HepG2 (cell line): ENCODE data around the gene SBNO2. TPM values are rescaled to one million over a fixed set of nuclear protein-coding genes. Genes with fewer than 3 reads are reported as not detected.
A peak's percentile ranks its signal among the peaks of the same experiment; 100 is the strongest.

Experiments
- ATAC-seq: fragments of 200-7000 bp; cut with Tn5 transposase; 3 replicates; pipeline ENCODE4 v1.9.1; 2020; ENCODE audit warnings: mild to moderate bottlenecking, moderate library complexity
- BruUV-seq: library from RNA; stranded (reverse); fragments of 400-500 nt; replicated peaks from 2 replicates; lab custom pipeline; 2021; lab: Mats Ljungman, UMichigan
- CTCF ChIA-PET: fragments of 300-600 bp; formaldehyde crosslinking; extraction: SDS; loops from one replicate; lab custom pipeline; 2021; ENCODE audit warnings: low total read pairs, inconsistent platforms, low intra/inter-chr PET ratio; lab: Yijun Ruan, JAX
- POLR2A ChIA-PET: fragments of 350-600 bp; sonication (Branson Sonifier 250); formaldehyde crosslinking; loops from one replicate; lab custom pipeline; 2020; ENCODE audit warnings: antibody characterized with exemption, inconsistent platforms; lab: Yijun Ruan, JAX
- DNase-seq: peaks from one replicate; pipeline ENCODE4 v3.0.0-alpha.2; 2015; ENCODE audit warnings: low spot score
- FAIRE-seq: peaks from 3 replicates; lab custom pipeline; 2011; peaks lifted over from hg19 to GRCh38; lab: Jason Lieb, UNC
- H2AFZ ChIP-seq: one replicate; pipeline ENCODE4 v1.6.1; 2011; ENCODE audit warnings: low read length, inconsistent platforms
- H3K27ac ChIP-seq: fragments of 300-600 bp; 3 replicates; pipeline ENCODE4 v1.8.0; 2011; ENCODE audit warnings: mixed run types, mild to moderate bottlenecking, mixed read lengths, low read length, inconsistent platforms; ENCODE audit not compliant: insufficient read depth; ENCODE audit errors: extremely low read length
- H3K27me3 ChIP-seq, 2 experiments: fragments of 200-600 bp in 1 of 2; 2 replicates in 1 of 2; 3 replicates in 1 of 2; pipeline versions ENCODE4 v1.6.0 to v1.8.0; 2011; ENCODE audit warnings: low read length in 2 of 2, mild to moderate bottlenecking in 2 of 2, moderate library complexity in 2 of 2, inconsistent platforms in 1 of 2; ENCODE audit not compliant: insufficient read depth in 2 of 2, control insufficient read depth in 1 of 2
- H3K36me3 ChIP-seq, 2 experiments: fragments of 200-600 bp in 1 of 2; replicated peaks in 1 of 2; 2 replicates in 1 of 2; 3 replicates in 1 of 2; pipeline versions ENCODE4 v1.5.1 to v1.8.0; 2011; ENCODE audit warnings: low read length in 2 of 2, inconsistent platforms in 1 of 2; ENCODE audit not compliant: insufficient read depth in 2 of 2, control insufficient read depth in 1 of 2
- H3K4me1 ChIP-seq: 2 replicates; pipeline ENCODE4 v1.5.1; 2012; ENCODE audit warnings: low read length, inconsistent platforms; ENCODE audit not compliant: insufficient read depth
- H3K4me2 ChIP-seq: 2 replicates; pipeline ENCODE4 v1.6.0; 2011; ENCODE audit warnings: low read depth, low read length, inconsistent platforms
- H3K4me3 ChIP-seq, 3 experiments: fragments of 200-600 bp in 1 of 3; sonication (generic), shearing (Covaris generic) in 1 of 3; replicated peaks in 1 of 3; 2 replicates each; pipeline ENCODE4 v1.5.1; 2011 to 2016; ENCODE audit warnings: low read length in 3 of 3, inconsistent platforms in 2 of 3, low read depth in 2 of 3, mild to moderate bottlenecking in 2 of 3, control low read depth in 1 of 3, mixed read lengths in 1 of 3; ENCODE audit not compliant: insufficient read depth in 1 of 3
- H3K79me2 ChIP-seq: one replicate; pipeline ENCODE4 v1.6.1; 2011; ENCODE audit warnings: low read length, inconsistent platforms; ENCODE audit not compliant: insufficient read depth
- H3K9ac ChIP-seq: 2 replicates; pipeline ENCODE4 v1.6.0; 2011; ENCODE audit warnings: mild to moderate bottlenecking, low read depth, low read length, inconsistent platforms; ENCODE audit not compliant: insufficient read depth
- H3K9me3 ChIP-seq: 2 replicates; pipeline ENCODE4 v1.5.1; 2012; ENCODE audit warnings: mild to moderate bottlenecking, low read length
- H4K20me1 ChIP-seq: 2 replicates; pipeline ENCODE4 v1.6.0; 2011; ENCODE audit warnings: inconsistent platforms, mild to moderate bottlenecking, low read length, moderate library complexity; ENCODE audit not compliant: insufficient read depth
- BRD4 ChIP-seq: sonication (generic); formaldehyde crosslinking; IDR thresholded peaks from 2 replicates; pipeline ENCODE4 v1.4.0; 2020; ENCODE audit warnings: missing genetic modification reagents
- CSRNP2 ChIP-seq: sonication (generic); formaldehyde crosslinking; conservative IDR thresholded peaks from 2 replicates; pipeline ENCODE4 v1.8.0; 2022; ENCODE audit warnings: low read depth, missing genetic modification reagents
- FOXA1 ChIP-seq, 2 experiments: fragments of 450-650 bp in 1 of 2; sonication (generic) in 1 of 2; formaldehyde crosslinking in 1 of 2; IDR thresholded peaks; 2 replicates each; pipeline versions ENCODE4 v1.4.0 to v1.6.1; 2016 to 2020; ENCODE audit warnings: missing genetic modification reagents in 1 of 2
- HDAC1 ChIP-seq: sonication (generic); formaldehyde crosslinking; IDR thresholded peaks from 2 replicates; pipeline ENCODE4 v1.5.1; 2020; ENCODE audit warnings: mild to moderate bottlenecking, missing genetic modification reagents
- HMGA1 ChIP-seq: sonication (generic); formaldehyde crosslinking; conservative IDR thresholded peaks from 2 replicates; pipeline ENCODE4 v1.4.0; 2020; ENCODE audit warnings: missing genetic modification reagents
- NFIC ChIP-seq: IDR thresholded peaks from 2 replicates; pipeline ENCODE4 v1.6.1; 2012; ENCODE audit warnings: mild to moderate bottlenecking, low read length, inconsistent platforms
- NPAS2 ChIP-seq: sonication (generic); formaldehyde crosslinking; IDR thresholded peaks from 2 replicates; pipeline ENCODE4 v1.8.0; 2022; ENCODE audit warnings: mild to moderate bottlenecking, missing genetic modification reagents, borderline replicate concordance
- RARG ChIP-seq: sonication (generic); formaldehyde crosslinking; IDR thresholded peaks from 2 replicates; pipeline ENCODE4 v1.4.0; 2020; ENCODE audit warnings: low read depth, mild to moderate bottlenecking, missing genetic modification reagents
- RFXANK ChIP-seq: IDR thresholded peaks from 2 replicates; pipeline ENCODE4 v1.6.1; 2016
- RFXAP ChIP-seq: sonication (generic); formaldehyde crosslinking; IDR thresholded peaks from 2 replicates; pipeline ENCODE4 v1.4.0; 2020; ENCODE audit warnings: missing genetic modification reagents, borderline replicate concordance
- SCMH1 ChIP-seq: sonication (generic); formaldehyde crosslinking; IDR thresholded peaks from 2 replicates; pipeline ENCODE4 v1.9.0; 2021; ENCODE audit warnings: missing genetic modification reagents, mild to moderate bottlenecking, borderline replicate concordance
- SNAPC2 ChIP-seq: sonication (generic); formaldehyde crosslinking; IDR thresholded peaks from 2 replicates; pipeline ENCODE4 v1.8.1; 2022; ENCODE audit warnings: mild to moderate bottlenecking, missing genetic modification reagents
- ZBTB3 ChIP-seq: sonication (generic); formaldehyde crosslinking; IDR thresholded peaks from 2 replicates; pipeline ENCODE4 v1.4.0; 2020; ENCODE audit warnings: low read depth, mild to moderate bottlenecking, moderate library complexity, missing genetic modification reagents, borderline replicate concordance
- ZFYVE20 ChIP-seq: sonication (generic); formaldehyde crosslinking; IDR thresholded peaks from 2 replicates; pipeline ENCODE4 v1.8.0; 2023; ENCODE audit warnings: low read depth, mild to moderate bottlenecking, moderate library complexity, missing genetic modification reagents, borderline replicate concordance
- ZNF121 ChIP-seq: sonication (generic); formaldehyde crosslinking; IDR thresholded peaks from 2 replicates; pipeline ENCODE4 v1.5.0; 2020; ENCODE audit warnings: mild to moderate bottlenecking, missing genetic modification reagents
- ZNF549 ChIP-seq: sonication (generic); formaldehyde crosslinking; IDR thresholded peaks from 2 replicates; pipeline ENCODE4 v1.5.0; 2020; ENCODE audit warnings: missing genetic modification reagents
- ZNF564 ChIP-seq: sonication (generic); formaldehyde crosslinking; IDR thresholded peaks from 2 replicates; pipeline ENCODE4 v1.8.1; 2023; ENCODE audit warnings: mild to moderate bottlenecking, missing genetic modification reagents
- ZNF619 ChIP-seq: sonication (generic); formaldehyde crosslinking; IDR thresholded peaks from 2 replicates; pipeline ENCODE4 v1.4.0; 2020; ENCODE audit warnings: mild to moderate bottlenecking, missing genetic modification reagents
- ZNF749 ChIP-seq: sonication (generic); formaldehyde crosslinking; IDR thresholded peaks from 2 replicates; pipeline ENCODE4 v1.8.0; 2022; ENCODE audit warnings: mild to moderate bottlenecking, missing genetic modification reagents, moderate library complexity, borderline replicate concordance
- ZNF773 ChIP-seq: sonication (generic); formaldehyde crosslinking; IDR thresholded peaks from 2 replicates; pipeline ENCODE4 v1.4.0; 2020; ENCODE audit warnings: missing genetic modification reagents, borderline replicate concordance
- whole genome bisulfite sequencing: methylation state at CpG from one replicate; pipeline ENCODE4 v1.1.6; 2017; ENCODE audit warnings: low lambda C conversion rate; 5-methylcytosine and 5-hydroxymethylcytosine counted together
- in situ Hi-C: cut with HindIII; loops from 2 replicates; pipeline ENCODE4 v1.10.0; 2017; ENCODE audit warnings: low pct_unique_long_range_greater_than_20kb; ENCODE audit not compliant: extremely low pct_ligation_motif_present
- intact Hi-C: fragments of 100-400 bp; cut with micrococcal nuclease; formaldehyde crosslinking; loops from one replicate; pipeline ENCODE4 v1.10.0; 2022; ENCODE audit not compliant: unreplicated experiment
- polyA plus RNA-seq, 8 experiments: library from polyadenylated mRNA; depleted of rRNA in 3 of 8; stranded (reverse) in 7 of 8; unstranded in 1 of 8; fragments of >200 nt; fragmentation: Illumina TruSeq in 4 of 8; extraction: Trizol in 4 of 8; gene quantifications; 2 replicates each; pipeline versions ENCODE4 v1.2.1 to v1.2.3, GENCODE V29; 2011 to 2016; ENCODE audit warnings: low read depth in 4 of 8, missing spikeins in 1 of 8, mixed read lengths in 1 of 8; ENCODE audit not compliant: insufficient read depth in 1 of 8
- total RNA-seq, 5 experiments: library from RNA; depleted of rRNA; stranded (reverse); fragments of >200 nt; fragmentation: Illumina TruSeq; extraction: Trizol; gene quantifications; 2 replicates each; pipeline ENCODE4 v1.2.3, GENCODE V29; 2016; ENCODE audit warnings: low read depth in 1 of 5
- TF ChIP-seq, protein P1 (sequence below): sonication (generic); formaldehyde crosslinking; IDR thresholded peaks from 2 replicates; pipeline ENCODE4 v1.4.0; 2020; ENCODE audit warnings: mild to moderate bottlenecking, missing genetic modification reagents
- TF ChIP-seq, protein P2 (sequence below): sonication (generic); formaldehyde crosslinking; IDR thresholded peaks from 2 replicates; pipeline ENCODE4 v1.8.0; 2022; ENCODE audit warnings: mild to moderate bottlenecking, missing genetic modification reagents, moderate library complexity

Gene SBNO2
- total and polyA plus RNA-seq, 2 of the 13 experiments (the other 11 are each of a cell fraction or from before 2014, with no cell fraction given): 8.6 to 10.4 TPM

GRCh38 chr19:1093330-1093729 lies 80.7 kb downstream of the SBNO2 start:
- intact Hi-C loops: no loop called here
- Histone ChIP-seq H4K20me1 (peaks cover 16% of the 10 kb centered on the region), H3K4me3 (peak overlapping the region; percentile 91 to 99 (median 97)), H3K4me1 (peaks cover 37% of the 10 kb centered on the region), H3K9me3 (no peaks in the 10 kb centered on the region), H3K36me3 (peaks cover 12 to 32% of the 10 kb centered on the region in 2 experiments), H3K9ac (peak overlapping the region; percentile 92), H3K4me2 (peak overlapping the region; percentile 89), H3K27me3 (no peaks in the 10 kb centered on the region; a peak in 1 of 5 replicates), H3K27ac (peak overlapping the region; percentile 57), H3K79me2 (peaks cover 30% of the 10 kb centered on the region), H2AFZ (no peak overlapping the region)
- POLR2A ChIA-PET: interaction anchor here (0.7 to 2.6 kb wide), 9 partner anchors 8 to 67 kb away, joined by 3 to 9 read pairs (median 4); partner anchors contain the start of gene CNN2
- ATAC-seq (no peak), DNase-seq (no peak), FAIRE-seq (no peak)
- CTCF ChIA-PET: no interaction called here
- in situ Hi-C loops: no loop called here
- 85% methylated on average over 15 of the region's 15 CpGs for WGBS
- BruUV-seq: no TSS peak
- no peak for TF ChIP-seq ZNF619 (CRISPR knock-in tag)
- TF ChIP-seq RFXANK (CRISPR knock-in tag): no peak
- no peak for TF ChIP-seq NPAS2
- TF ChIP-seq NFIC: no peak
- TF ChIP-seq SCMH1 (CRISPR knock-in tag): no peak
- no peak for TF ChIP-seq ZNF749 (CRISPR knock-in tag)
- TF ChIP-seq ZBTB3 (CRISPR knock-in tag): no peak
- TF ChIP-seq ZNF549 (CRISPR knock-in tag): no peak
- TF ChIP-seq ZNF773 (CRISPR knock-in tag): no peak
- no peak for TF ChIP-seq RFXAP
- TF ChIP-seq, protein P1, sequence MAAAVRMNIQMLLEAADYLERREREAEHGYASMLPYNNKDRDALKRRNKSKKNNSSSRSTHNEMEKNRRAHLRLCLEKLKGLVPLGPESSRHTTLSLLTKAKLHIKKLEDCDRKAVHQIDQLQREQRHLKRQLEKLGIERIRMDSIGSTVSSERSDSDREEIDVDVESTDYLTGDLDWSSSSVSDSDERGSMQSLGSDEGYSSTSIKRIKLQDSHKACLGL: peak; percentile 38; the same call in 1 of the 2 replicates
- no peak for TF ChIP-seq FOXA1 (IDR thresholded peaks at IDR 0.05)
- no peak for TF ChIP-seq FOXA1 (CRISPR knock-in tag; IDR thresholded peaks at IDR 0.05)
- TF ChIP-seq HDAC1 (CRISPR knock-in tag): no peak
- no peak for TF ChIP-seq CSRNP2 (CRISPR knock-in tag)
- TF ChIP-seq, protein P2, sequence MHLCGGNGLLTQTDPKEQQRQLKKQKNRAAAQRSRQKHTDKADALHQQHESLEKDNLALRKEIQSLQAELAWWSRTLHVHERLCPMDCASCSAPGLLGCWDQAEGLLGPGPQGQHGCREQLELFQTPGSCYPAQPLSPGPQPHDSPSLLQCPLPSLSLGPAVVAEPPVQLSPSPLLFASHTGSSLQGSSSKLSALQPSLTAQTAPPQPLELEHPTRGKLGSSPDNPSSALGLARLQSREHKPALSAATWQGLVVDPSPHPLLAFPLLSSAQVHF (CRISPR knock-in tag): no peak
- TF ChIP-seq ZFYVE20 (CRISPR knock-in tag): no peak
- no peak for TF ChIP-seq SNAPC2 (CRISPR knock-in tag)
- TF ChIP-seq ZNF121 (CRISPR knock-in tag): no peak
- no peak for TF ChIP-seq RARG (CRISPR knock-in tag)
- TF ChIP-seq BRD4 (CRISPR knock-in tag): no peak
- no peak for TF ChIP-seq ZNF564 (CRISPR knock-in tag)
- no peak for TF ChIP-seq HMGA1
